Measurements from ENCODE around the gene SFMBT2.

DNA sequence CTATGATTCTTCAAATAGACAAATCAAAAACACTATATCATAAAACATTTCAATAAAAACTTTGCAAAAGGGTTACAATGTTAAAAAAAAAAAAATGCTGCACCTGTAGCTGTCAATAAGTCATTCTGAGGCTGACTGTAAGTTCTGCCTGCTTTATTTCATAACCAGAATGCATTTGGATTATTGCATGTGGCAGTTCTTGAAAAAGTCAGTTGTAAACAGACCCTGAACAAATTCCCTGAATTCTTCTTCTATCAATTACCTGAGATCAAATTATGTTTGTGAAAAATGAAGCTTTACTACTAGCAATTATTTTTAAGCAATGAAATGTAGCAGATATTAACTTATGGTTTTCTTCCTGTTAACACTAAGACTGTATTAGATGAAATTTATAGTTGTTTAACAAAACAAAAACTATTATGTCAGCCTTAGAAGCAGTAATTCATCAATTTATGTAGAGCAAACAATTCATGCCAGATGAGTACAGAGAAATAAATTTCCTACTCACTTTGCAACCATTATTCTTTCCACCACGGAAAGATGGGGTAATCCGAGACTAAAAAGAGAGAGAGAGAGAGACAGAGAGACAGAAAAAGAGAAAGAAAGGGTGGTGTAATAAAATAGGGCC, 107.8 kb downstream of the SFMBT2 start:
- TF ChIP-seq, protein P1, sequence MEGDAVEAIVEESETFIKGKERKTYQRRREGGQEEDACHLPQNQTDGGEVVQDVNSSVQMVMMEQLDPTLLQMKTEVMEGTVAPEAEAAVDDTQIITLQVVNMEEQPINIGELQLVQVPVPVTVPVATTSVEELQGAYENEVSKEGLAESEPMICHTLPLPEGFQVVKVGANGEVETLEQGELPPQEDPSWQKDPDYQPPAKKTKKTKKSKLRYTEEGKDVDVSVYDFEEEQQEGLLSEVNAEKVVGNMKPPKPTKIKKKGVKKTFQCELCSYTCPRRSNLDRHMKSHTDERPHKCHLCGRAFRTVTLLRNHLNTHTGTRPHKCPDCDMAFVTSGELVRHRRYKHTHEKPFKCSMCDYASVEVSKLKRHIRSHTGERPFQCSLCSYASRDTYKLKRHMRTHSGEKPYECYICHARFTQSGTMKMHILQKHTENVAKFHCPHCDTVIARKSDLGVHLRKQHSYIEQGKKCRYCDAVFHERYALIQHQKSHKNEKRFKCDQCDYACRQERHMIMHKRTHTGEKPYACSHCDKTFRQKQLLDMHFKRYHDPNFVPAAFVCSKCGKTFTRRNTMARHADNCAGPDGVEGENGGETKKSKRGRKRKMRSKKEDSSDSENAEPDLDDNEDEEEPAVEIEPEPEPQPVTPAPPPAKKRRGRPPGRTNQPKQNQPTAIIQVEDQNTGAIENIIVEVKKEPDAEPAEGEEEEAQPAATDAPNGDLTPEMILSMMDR (IDR thresholded peaks at IDR 0.05; ENCODE audit: low read depth, low read length) = no peak
- no peak for TF ChIP-seq EZH2phosphoT487 (IDR thresholded peaks at IDR 0.05; ENCODE audit: low read depth)
